Measurements from ENCODE around the gene RPS21. TPM values are rescaled to one million over a fixed set of nuclear protein-coding genes. Genes with fewer than 3 reads are reported as not detected.

The RPS21 gene
- total RNA-seq, 1 donor from 2014 or later: 1,737 TPM

DNA sequence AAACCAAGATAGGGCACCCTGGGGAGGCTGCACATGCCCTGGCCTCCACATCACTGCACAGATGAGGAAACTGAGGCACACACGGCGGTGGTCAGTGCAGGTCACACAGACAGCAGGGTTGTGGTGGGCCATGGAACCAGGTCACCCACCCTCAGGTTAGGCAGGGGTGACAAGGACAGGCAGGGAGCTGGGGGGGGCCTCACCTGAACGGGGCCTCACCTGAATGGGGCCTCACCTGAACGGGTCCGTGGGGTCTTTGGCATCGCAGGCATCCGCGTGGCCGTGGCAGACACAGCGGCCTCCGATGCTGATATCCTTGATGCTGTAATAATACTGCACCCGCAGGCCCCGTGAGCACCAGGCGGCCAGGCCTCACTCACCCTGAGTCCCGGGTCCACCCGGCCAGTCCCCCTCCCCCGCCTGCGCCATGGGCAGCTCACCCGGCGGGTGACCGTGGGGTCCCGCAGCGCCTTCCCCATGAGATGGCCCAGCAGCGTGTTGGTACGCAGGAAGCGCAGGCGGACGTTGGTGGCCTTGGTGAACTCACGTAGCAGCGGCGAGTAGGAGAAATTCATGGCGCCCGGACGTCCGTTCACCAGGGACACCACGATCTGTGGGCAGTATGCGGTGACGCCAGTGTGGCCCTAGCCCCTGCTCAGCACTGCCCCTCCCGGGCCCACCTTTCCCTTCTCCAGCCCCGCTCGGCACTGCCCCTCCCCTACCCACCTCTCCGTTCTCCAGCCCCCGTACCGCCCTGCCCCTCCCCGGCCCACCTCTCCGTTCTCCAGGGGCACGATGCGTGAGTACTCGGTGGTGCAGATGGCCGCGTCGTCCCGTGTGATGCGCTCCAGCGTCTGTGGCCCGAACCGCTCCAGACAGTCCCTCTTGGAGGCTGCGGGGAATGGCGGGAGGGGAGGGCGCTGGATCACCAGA lies 35.2 kb upstream of the RPS21 start:
- no peaks in the 10 kb centered on the region for H3K27me3 ChIP-seq (ENCODE audit: control insufficient read depth, insufficient read depth, low read length)
- DNase-seq (ENCODE audit: low read depth): no peak
- no peak for FAIRE-seq
- H3K4me3 ChIP-seq (ENCODE audit: low read depth, low read length): no peak overlapping the region
- TF ChIP-seq, protein P1, sequence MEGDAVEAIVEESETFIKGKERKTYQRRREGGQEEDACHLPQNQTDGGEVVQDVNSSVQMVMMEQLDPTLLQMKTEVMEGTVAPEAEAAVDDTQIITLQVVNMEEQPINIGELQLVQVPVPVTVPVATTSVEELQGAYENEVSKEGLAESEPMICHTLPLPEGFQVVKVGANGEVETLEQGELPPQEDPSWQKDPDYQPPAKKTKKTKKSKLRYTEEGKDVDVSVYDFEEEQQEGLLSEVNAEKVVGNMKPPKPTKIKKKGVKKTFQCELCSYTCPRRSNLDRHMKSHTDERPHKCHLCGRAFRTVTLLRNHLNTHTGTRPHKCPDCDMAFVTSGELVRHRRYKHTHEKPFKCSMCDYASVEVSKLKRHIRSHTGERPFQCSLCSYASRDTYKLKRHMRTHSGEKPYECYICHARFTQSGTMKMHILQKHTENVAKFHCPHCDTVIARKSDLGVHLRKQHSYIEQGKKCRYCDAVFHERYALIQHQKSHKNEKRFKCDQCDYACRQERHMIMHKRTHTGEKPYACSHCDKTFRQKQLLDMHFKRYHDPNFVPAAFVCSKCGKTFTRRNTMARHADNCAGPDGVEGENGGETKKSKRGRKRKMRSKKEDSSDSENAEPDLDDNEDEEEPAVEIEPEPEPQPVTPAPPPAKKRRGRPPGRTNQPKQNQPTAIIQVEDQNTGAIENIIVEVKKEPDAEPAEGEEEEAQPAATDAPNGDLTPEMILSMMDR (IDR thresholded peaks at IDR 0.05; ENCODE audit: insufficient read depth, low read length, severe bottlenecking): no peak
- peaks cover 35% of the 10 kb centered on the region for H3K36me3 ChIP-seq (ENCODE audit: control insufficient read depth, insufficient read depth, low read length)

DNA sequence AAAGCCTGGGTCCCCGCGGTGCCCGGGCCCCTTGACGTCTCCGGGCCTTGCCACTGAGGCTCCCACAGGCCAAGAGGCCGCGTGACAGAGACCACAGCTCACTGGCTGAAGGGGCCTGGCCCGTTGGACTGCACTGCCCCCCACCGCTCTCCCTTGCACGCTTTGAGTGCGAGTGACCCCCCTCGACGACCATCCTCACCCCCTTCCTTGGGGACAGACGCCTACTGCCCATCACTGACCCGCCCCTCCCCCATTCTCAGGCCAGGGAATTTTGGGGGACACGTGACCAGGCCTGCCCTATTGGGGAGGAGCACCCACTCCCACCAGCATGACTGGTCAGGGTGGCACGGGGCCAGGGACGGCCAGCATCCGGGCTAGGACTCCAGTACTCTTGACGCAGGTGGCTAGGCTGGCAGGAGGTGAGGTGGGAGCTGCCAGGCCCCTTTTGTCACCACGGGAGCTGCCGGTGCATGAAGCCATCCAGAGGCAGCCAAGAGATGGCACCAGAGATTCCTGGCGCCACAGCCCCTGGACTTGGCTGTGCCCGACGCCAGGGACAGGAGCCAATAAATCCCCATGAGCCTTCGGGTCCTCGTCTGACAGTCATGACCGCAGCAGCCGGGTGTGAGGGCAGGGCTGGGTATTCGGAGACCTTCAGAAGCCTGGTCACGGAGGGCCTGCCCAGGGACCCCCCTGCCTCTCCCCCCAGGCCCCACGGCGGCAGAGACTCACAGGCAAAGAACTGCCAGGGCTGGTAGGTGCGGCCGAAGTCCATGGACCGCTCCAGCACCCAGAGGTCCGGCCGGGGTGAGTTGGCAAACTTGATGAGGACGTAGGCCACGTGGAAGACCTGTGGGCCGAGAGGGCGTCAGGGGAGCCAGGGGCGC lies 34.3 kb upstream of the RPS21 start:
- H3K27me3 ChIP-seq (ENCODE audit: control insufficient read depth, insufficient read depth, low read length): no peaks in the 10 kb centered on the region
- peaks cover 27% of the 10 kb centered on the region for H3K36me3 ChIP-seq (ENCODE audit: control insufficient read depth, insufficient read depth, low read length)
- FAIRE-seq (no peak), DNase-seq (ENCODE audit: low read depth) (peak; percentile 55)
- no peak overlapping the region for H3K4me3 ChIP-seq (ENCODE audit: low read depth, low read length)
- TF ChIP-seq, protein P1 (IDR thresholded peaks at IDR 0.05; ENCODE audit: insufficient read depth, low read length, severe bottlenecking): peak; percentile 49

DNA sequence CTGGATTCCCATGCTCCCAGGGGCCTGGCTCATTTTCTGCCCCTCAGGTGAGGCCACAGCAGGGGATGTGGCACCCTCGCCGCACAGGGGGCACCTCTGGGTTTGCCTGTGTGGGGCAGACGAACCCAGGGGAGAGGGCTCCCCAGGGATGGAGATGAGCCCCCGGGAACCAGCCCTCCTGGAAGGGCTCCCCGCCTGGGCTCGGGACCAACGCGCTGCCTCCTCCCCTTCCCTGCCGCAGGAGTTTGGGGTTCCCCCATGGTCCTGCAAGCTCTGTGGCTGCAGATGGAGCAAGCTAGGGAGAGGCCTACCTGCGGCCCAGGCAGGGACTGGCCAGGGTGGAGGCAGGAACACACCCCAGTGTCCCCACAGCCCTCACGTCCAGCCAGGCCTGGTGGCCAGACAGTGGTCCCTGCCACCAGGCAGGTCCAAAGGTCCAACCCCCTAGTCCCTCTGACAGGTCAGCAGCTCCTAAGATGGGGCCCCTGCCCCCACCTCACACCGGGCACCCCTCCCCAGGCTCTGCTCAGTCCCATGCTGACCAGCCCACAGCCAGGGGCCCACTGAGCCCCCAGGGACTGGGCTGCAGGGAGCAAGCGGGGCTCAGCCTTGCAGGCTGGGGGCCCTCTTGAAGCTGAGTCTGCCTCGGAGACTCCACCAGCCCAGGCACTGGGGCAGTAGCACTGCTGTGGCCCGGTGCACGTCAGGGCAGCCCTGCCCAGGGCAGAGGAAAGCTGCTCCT lies 33.4 kb upstream of the RPS21 start:
- Histone ChIP-seq H3K36me3 (ENCODE audit: control insufficient read depth, insufficient read depth, low read length) (peaks cover 26% of the 10 kb centered on the region), H3K4me3 (ENCODE audit: low read depth, low read length) (no peak overlapping the region), H3K27me3 (ENCODE audit: control insufficient read depth, insufficient read depth, low read length) (no peaks in the 10 kb centered on the region)
- TF ChIP-seq, protein P1 (IDR thresholded peaks at IDR 0.05; ENCODE audit: insufficient read depth, low read length, severe bottlenecking): no peak
- FAIRE-seq (no peak), DNase-seq (ENCODE audit: low read depth) (no peak)

DNA sequence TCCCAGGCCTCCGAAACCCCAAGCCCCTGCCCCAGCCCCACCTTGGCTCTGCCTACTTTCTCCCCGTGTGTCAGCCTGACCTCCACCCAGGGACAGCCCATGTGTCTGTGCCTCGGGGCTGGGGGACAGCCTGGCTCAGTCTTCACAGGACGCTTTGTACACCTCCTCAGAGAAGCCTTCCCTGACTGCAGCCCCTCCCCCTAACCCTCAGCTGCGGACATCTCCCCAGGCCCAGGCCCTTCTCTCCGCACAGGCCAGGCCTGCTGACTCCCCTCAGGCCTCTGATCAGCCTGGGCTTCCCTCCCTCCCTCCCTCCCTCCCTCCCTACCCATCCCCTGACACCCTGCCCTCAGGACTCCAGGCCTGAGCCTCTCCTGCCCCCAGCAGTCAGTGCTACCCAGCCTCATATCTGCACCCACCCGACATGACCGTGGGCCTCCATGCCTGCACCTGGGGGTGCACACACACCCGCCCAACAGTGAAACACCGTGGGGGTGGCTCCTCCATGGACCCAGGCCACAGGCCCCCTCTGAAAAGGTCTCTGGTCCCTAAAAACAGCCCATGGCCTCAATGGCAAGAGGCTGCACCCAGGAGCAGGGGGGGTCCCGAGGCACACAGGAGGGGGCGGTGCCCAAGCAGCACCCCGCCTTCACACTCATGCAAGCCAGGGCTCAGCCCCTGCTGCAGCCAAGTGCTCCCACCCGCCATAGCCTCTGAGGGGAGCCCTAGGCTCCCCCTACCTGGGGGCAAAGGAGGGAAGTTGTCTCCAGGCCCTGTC lies 32.7 kb upstream of the RPS21 start:
- TF ChIP-seq, protein P1 (IDR thresholded peaks at IDR 0.05; ENCODE audit: insufficient read depth, low read length, severe bottlenecking): no peak
- no peak for FAIRE-seq
- no peaks in the 10 kb centered on the region for H3K27me3 ChIP-seq (ENCODE audit: control insufficient read depth, insufficient read depth, low read length)
- no peak for DNase-seq (ENCODE audit: low read depth)
- no peak overlapping the region for H3K4me3 ChIP-seq (ENCODE audit: low read depth, low read length)
- H3K36me3 ChIP-seq (ENCODE audit: control insufficient read depth, insufficient read depth, low read length): peaks cover 27% of the 10 kb centered on the region

DNA sequence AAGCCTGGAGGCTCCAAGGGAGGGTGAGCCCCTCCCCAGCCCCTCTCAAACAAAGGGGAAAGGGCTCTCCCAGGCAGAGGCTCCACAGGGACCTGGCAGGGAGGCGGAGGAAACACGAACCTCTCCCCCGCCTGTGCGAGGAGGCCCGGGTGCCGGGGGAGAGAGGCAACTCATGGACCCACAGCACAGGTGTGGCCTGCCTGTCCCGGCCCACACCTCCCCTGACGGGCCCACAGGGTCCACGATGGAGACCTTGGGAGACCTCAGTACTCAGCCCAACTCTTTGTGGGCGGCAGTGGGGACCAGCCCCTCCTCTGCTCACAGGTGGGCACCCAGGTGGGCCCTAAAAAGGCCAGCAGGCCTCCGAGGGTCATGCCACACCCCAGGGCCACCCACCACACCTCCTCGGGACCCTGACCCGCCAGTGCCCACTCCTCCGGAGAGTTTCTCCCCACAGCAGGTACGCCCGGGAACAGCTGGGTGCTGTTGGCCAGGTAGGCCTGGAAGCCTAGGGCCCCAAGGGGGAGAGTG lies 32.0 kb upstream of the RPS21 start:
- H3K4me3 ChIP-seq (ENCODE audit: low read depth, low read length): no peak overlapping the region
- peaks cover 28% of the 10 kb centered on the region for H3K36me3 ChIP-seq (ENCODE audit: control insufficient read depth, insufficient read depth, low read length)
- DNase-seq (ENCODE audit: low read depth) (no peak), FAIRE-seq (no peak)
- H3K27me3 ChIP-seq (ENCODE audit: control insufficient read depth, insufficient read depth, low read length): no peaks in the 10 kb centered on the region
- TF ChIP-seq, protein P1 (IDR thresholded peaks at IDR 0.05; ENCODE audit: insufficient read depth, low read length, severe bottlenecking): no peak

All from bronchial epithelial cell (primary cell).